Neural cell (in vitro differentiated cells): ENCODE data around the gene PIBF1. TPM values are rescaled to one million over a fixed set of nuclear protein-coding genes. Genes with fewer than 3 reads are reported as not detected.

Experiments used
- H2AFZ ChIP-seq: fragments of 200-600, 300-800 bp; sonication (generic), shearing (Covaris generic); 2 replicates; pipeline ENCODE4 v1.6.0; 2014; ENCODE audit warnings: low read depth, mild to moderate bottlenecking, antibody characterized with exemption, low read length, moderate library complexity
- H3F3A ChIP-seq: fragments of 200-600 bp; shearing (Covaris generic); 2 replicates; pipeline ENCODE4 v1.6.1; 2016; ENCODE audit warnings: mild to moderate bottlenecking, moderate library complexity, mixed read lengths, antibody characterized with exemption, low read length; ENCODE audit not compliant: insufficient read depth, poor library complexity, severe bottlenecking
- H3K27ac ChIP-seq: fragments of 200-600, 300-800 bp; sonication (generic), shearing (Covaris generic); 2 replicates; pipeline ENCODE4 v1.5.1; 2014; ENCODE audit warnings: mild to moderate bottlenecking, low read length, moderate library complexity
- H3K27me3 ChIP-seq: fragments of 300-800, 200-600 bp; sonication (generic), shearing (Covaris generic); 2 replicates; pipeline ENCODE4 v1.6.0; 2014; ENCODE audit warnings: mild to moderate bottlenecking, low read depth, low read length, moderate library complexity; ENCODE audit not compliant: insufficient read depth
- H3K36me3 ChIP-seq: fragments of 300-800, 200-600 bp; sonication (generic), shearing (Covaris generic); 2 replicates; pipeline ENCODE4 v1.5.1; 2014; ENCODE audit warnings: mild to moderate bottlenecking, antibody characterized with exemption, low read length, moderate library complexity; ENCODE audit not compliant: insufficient read depth
- H3K4me2 ChIP-seq: fragments of 300-800, 200-600 bp; sonication (generic), shearing (Covaris generic); 2 replicates; pipeline ENCODE4 v1.6.0; 2014; ENCODE audit warnings: mild to moderate bottlenecking, low read length
- H3K4me3 ChIP-seq: fragments of 300-800, 200-600 bp; sonication (generic), shearing (Covaris generic); 2 replicates; pipeline ENCODE4 v1.5.1; 2014; ENCODE audit warnings: mild to moderate bottlenecking, low read length, moderate library complexity
- H3K79me2 ChIP-seq: fragments of 200-600 bp; shearing (Covaris generic); replicated peaks from 2 replicates; pipeline ENCODE4 v1.6.0; 2014; ENCODE audit warnings: mild to moderate bottlenecking, low read length, moderate library complexity; ENCODE audit not compliant: insufficient read depth
- H3K9ac ChIP-seq: fragments of 300-800, 200-600 bp; sonication (generic), shearing (Covaris generic); 2 replicates; pipeline ENCODE4 v1.6.1; 2016; ENCODE audit warnings: mild to moderate bottlenecking, low read length, mixed read lengths
- H3K9me2 ChIP-seq: fragments of 200-600 bp; shearing (Covaris generic); 2 replicates; pipeline ENCODE4 v1.6.1; 2016; ENCODE audit warnings: mild to moderate bottlenecking, low read length, mixed read lengths; ENCODE audit not compliant: insufficient read depth
- H3K9me3 ChIP-seq: fragments of 200-600, 300-800 bp; sonication (generic), shearing (Covaris generic); 2 replicates; pipeline ENCODE4 v1.6.1; 2016; ENCODE audit warnings: mild to moderate bottlenecking, mixed run types, low read length, moderate library complexity, mixed read lengths
- H4K20me1 ChIP-seq: fragments of 200-600 bp; shearing (Covaris generic); 2 replicates; pipeline ENCODE4 v1.6.1; 2016; ENCODE audit warnings: mild to moderate bottlenecking, mixed run types; ENCODE audit not compliant: insufficient read depth
- EP300 ChIP-seq: fragments of 450-650 bp; conservative IDR thresholded peaks from 2 replicates; pipeline ENCODE4 v1.6.1; 2014; ENCODE audit warnings: antibody characterized with exemption, mild to moderate bottlenecking, moderate library complexity; ENCODE audit not compliant: poor library complexity, severe bottlenecking
- EZH2 ChIP-seq: fragments of 200-600, 300-800 bp; shearing (Covaris generic), sonication (generic); IDR thresholded peaks from 2 replicates; pipeline ENCODE4 v1.6.1; 2014; ENCODE audit warnings: antibody characterized with exemption, low read length, borderline replicate concordance, mild to moderate bottlenecking; ENCODE audit not compliant: insufficient read depth, poor library complexity, severe bottlenecking
- MXI1 ChIP-seq: fragments of 450-650 bp; conservative IDR thresholded peaks from 2 replicates; pipeline ENCODE4 v1.6.1; 2014; ENCODE audit warnings: antibody characterized with exemption, mild to moderate bottlenecking; ENCODE audit not compliant: poor library complexity, severe bottlenecking
- POLR2AphosphoS5 ChIP-seq: IDR thresholded peaks from 2 replicates; pipeline ENCODE4 v1.6.1; 2012
- RAD21 ChIP-seq: fragments of 450-650 bp; conservative IDR thresholded peaks from 2 replicates; pipeline ENCODE4 v1.6.1; 2014; ENCODE audit warnings: antibody characterized with exemption, mild to moderate bottlenecking, moderate library complexity
- REST ChIP-seq: IDR thresholded peaks from 2 replicates; pipeline ENCODE4 v1.6.1; 2012; ENCODE audit warnings: borderline replicate concordance
- SMC3 ChIP-seq: fragments of 450-650 bp; conservative IDR thresholded peaks from 2 replicates; pipeline ENCODE4 v1.6.1; 2014; ENCODE audit warnings: antibody characterized with exemption, mild to moderate bottlenecking, moderate library complexity; ENCODE audit not compliant: poor library complexity
- TAF1 ChIP-seq: IDR thresholded peaks from 2 replicates; pipeline ENCODE4 v1.6.1; 2012; ENCODE audit warnings: low read depth
- polyA plus RNA-seq: library from polyadenylated mRNA; depleted of rRNA; stranded (reverse); fragments of >200 nt; gene quantifications from 2 replicates; pipeline ENCODE4 v1.2.3, GENCODE V29; 2014
- TF ChIP-seq, protein P1 (sequence below): fragments of 450-650 bp; IDR thresholded peaks from 2 replicates; pipeline ENCODE4 v1.5.1; 2014; ENCODE audit warnings: antibody characterized with exemption, mild to moderate bottlenecking, moderate library complexity; ENCODE audit not compliant: poor library complexity, severe bottlenecking

The PIBF1 gene
- polyA plus RNA-seq, 1 donor from 2014 or later: 42.4 TPM

DNA sequence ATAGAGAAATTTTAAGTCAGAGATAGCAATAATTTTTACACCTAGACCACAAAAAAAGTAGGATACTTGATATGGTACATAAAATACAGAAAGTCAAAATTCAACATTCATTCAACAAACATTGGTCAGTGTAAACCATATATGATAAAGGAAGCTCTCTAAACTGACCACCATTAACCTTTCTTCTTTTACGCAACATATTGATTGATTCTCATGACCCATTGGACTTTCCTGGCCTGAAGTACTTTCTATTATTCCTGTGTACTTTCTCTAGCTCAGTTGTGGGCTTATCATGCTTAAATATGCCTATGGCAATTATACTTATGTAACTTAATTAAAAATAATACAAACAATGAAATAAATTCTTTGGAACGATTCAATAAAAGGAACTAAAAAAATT, 10.7 kb downstream of the PIBF1 start:
- no peak for TF ChIP-seq MXI1
- no peak for TF ChIP-seq POLR2AphosphoS5
- TF ChIP-seq EP300: no peak
- TF ChIP-seq EZH2: no peak
- TF ChIP-seq TAF1: no peak
- TF ChIP-seq, protein P1, sequence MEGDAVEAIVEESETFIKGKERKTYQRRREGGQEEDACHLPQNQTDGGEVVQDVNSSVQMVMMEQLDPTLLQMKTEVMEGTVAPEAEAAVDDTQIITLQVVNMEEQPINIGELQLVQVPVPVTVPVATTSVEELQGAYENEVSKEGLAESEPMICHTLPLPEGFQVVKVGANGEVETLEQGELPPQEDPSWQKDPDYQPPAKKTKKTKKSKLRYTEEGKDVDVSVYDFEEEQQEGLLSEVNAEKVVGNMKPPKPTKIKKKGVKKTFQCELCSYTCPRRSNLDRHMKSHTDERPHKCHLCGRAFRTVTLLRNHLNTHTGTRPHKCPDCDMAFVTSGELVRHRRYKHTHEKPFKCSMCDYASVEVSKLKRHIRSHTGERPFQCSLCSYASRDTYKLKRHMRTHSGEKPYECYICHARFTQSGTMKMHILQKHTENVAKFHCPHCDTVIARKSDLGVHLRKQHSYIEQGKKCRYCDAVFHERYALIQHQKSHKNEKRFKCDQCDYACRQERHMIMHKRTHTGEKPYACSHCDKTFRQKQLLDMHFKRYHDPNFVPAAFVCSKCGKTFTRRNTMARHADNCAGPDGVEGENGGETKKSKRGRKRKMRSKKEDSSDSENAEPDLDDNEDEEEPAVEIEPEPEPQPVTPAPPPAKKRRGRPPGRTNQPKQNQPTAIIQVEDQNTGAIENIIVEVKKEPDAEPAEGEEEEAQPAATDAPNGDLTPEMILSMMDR: no peak
- no peak for TF ChIP-seq REST
- no peak for TF ChIP-seq RAD21
- TF ChIP-seq SMC3: no peak
- Histone ChIP-seq H3K36me3 (peaks cover 15% of the 10 kb centered on the region), H3K9me2 (no peaks in the 10 kb centered on the region), H4K20me1 (no peaks in the 10 kb centered on the region), H3K79me2 (peaks cover 9% of the 10 kb centered on the region), H3F3A (no peaks in the 10 kb centered on the region), H3K4me2 (no peak overlapping the region), H3K4me3 (no peak overlapping the region), H3K9ac (no peak overlapping the region), H3K9me3 (no peaks in the 10 kb centered on the region), H2AFZ (no peak overlapping the region), H3K27ac (no peak overlapping the region), H3K27me3 (no peaks in the 10 kb centered on the region)

DNA sequence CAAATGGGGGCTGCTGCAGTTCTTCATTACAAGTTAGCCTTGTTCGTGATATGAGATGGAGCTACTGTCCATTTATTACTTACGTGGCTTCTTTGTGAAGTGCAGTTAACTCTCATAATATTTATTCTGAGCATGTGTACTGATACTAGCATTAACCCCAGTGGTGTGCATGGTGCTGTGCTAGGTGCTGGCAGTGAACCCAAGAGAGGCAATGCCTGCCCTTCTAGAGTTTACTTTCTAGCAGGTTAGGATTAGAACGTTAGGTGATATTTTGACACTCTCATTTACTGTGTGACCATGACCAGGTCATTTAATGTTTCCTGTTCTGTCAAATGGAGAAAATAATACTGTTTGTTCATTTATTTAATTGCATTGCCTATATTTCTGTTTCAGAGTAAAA, 16.9 kb downstream of the PIBF1 start:
- Histone ChIP-seq H3K4me3 (no peak overlapping the region), H2AFZ (no peak overlapping the region), H3F3A (no peaks in the 10 kb centered on the region), H3K9me2 (no peaks in the 10 kb centered on the region), H3K9ac (no peak overlapping the region), H3K4me2 (no peak overlapping the region), H4K20me1 (no peaks in the 10 kb centered on the region), H3K9me3 (no peaks in the 10 kb centered on the region), H3K36me3 (no peaks in the 10 kb centered on the region), H3K79me2 (no peaks in the 10 kb centered on the region), H3K27me3 (no peaks in the 10 kb centered on the region), H3K27ac (no peak overlapping the region)
- TF ChIP-seq REST: no peak
- no peak for TF ChIP-seq EZH2
- TF ChIP-seq, protein P1: no peak
- TF ChIP-seq SMC3: no peak
- no peak for TF ChIP-seq EP300
- TF ChIP-seq TAF1: no peak
- no peak for TF ChIP-seq POLR2AphosphoS5
- TF ChIP-seq RAD21: no peak
- no peak for TF ChIP-seq MXI1
